ENCODE data around the gene TEX51. TPM values are rescaled to one million over a fixed set of nuclear protein-coding genes. Genes with fewer than 3 reads are reported as not detected.

Gene TEX51
- total and polyA plus RNA-seq, 2 donors (not counting 3 experiments of a cell fraction or from before 2014, with no cell fraction given): not detected

- DNase-seq (ENCODE audit: low read depth, low spot score): no peak
- BruUV-seq (replicated peaks): no TSS peak
- no peaks in the 10 kb centered on the region for H3K79me2 ChIP-seq (ENCODE audit: control insufficient read depth, insufficient read depth, low read length)
- no peaks in the 10 kb centered on the region for H4K20me1 ChIP-seq (replicated peaks; ENCODE audit: control insufficient read depth, extremely low read depth, insufficient read depth, low read length)
- CTCF ChIA-PET: no interaction called here
- H3K27me3 ChIP-seq (ENCODE audit: control insufficient read depth in 2 of 2, insufficient read depth in 2 of 2, low read length in 2 of 2): no peaks in the 10 kb centered on the region
- FAIRE-seq: no peak
- no peaks in the 10 kb centered on the region for H3K36me3 ChIP-seq (ENCODE audit: control insufficient read depth in 2 of 2, extremely low read depth in 1 of 2, insufficient read depth in 2 of 2, low read length in 2 of 2)
- no peaks in the 10 kb centered on the region for H3K9me1 ChIP-seq (replicated peaks; ENCODE audit: control insufficient read depth, extremely low read depth, insufficient read depth, low read length)
- no peaks in the 10 kb centered on the region for H3K4me1 ChIP-seq (ENCODE audit: control insufficient read depth, extremely low read depth, insufficient read depth, low read length)
- no peak overlapping the region for H3K4me3 ChIP-seq (replicated peaks in 1 of 3; ENCODE audit: insufficient read depth in 1 of 3, low read depth in 1 of 3, low read length in 3 of 3)
- intact Hi-C loops (cut with micrococcal nuclease) (no loop called here), dilution Hi-C loops (cut with MboI; ENCODE audit: extremely low pct_ligation_motif_present, low sequenced_read_pairs) (no loop called here)
- TF ChIP-seq MYC (IDR thresholded peaks at IDR 0.05; ENCODE audit: low read depth, low read length): no peak
- TF ChIP-seq MAX (IDR thresholded peaks at IDR 0.05; ENCODE audit: insufficient read depth, insufficient read length): no peak
- no peak for TF ChIP-seq CTCF (IDR thresholded peaks at IDR 0.05; ENCODE audit: extremely low read depth in 1 of 2, insufficient read depth in 1 of 2, low read depth in 1 of 2, low read length in 2 of 2)
- no peak for TF ChIP-seq POLR2AphosphoS5 (IDR thresholded peaks at IDR 0.05; ENCODE audit: insufficient read depth, low read depth, low read length)
- TF ChIP-seq POLR2A (IDR thresholded peaks at IDR 0.05; ENCODE audit: low read depth, low read length): no peak
- TF ChIP-seq EZH2 (IDR thresholded peaks at IDR 0.05; ENCODE audit: borderline replicate concordance, low read depth, low read length, severe bottlenecking): no peak
- TF ChIP-seq FOS (IDR thresholded peaks at IDR 0.05; ENCODE audit: borderline replicate concordance, insufficient read depth, low read length): no peak
- TF ChIP-seq JUN (IDR thresholded peaks at IDR 0.05; ENCODE audit: borderline replicate concordance, insufficient read depth, insufficient read length, low read depth): no peak
- TF ChIP-seq GATA2 (IDR thresholded peaks at IDR 0.05; ENCODE audit: insufficient read depth, insufficient read length, low read depth, low read length): no peak
- H3K9me3 ChIP-seq (replicated peaks; ENCODE audit: control insufficient read depth, insufficient read depth, low read length): no peaks in the 10 kb centered on the region
- H3K9ac ChIP-seq (replicated peaks; ENCODE audit: extremely low read depth, insufficient read depth, low read length): no peak overlapping the region
- no peak overlapping the region for H3K27ac ChIP-seq (ENCODE audit: insufficient read depth, low read depth, low read length)
- H2AFZ ChIP-seq (ENCODE audit: low read depth, low read length): no peak overlapping the region
- POLR2A ChIA-PET: no interaction called here
- no peak overlapping the region for H3K4me2 ChIP-seq (ENCODE audit: insufficient read depth, low read length)
Measured at GRCh38 chr2:126877041-126877440, 21.6 kb upstream of the TEX51 start.

Measured in endothelial cell of umbilical vein (primary cell).